ENCODE data around the gene PBX4. TPM values are rescaled to one million over a fixed set of nuclear protein-coding genes. Genes with fewer than 3 reads are reported as not detected.
"Not testable (repeated sequence)": the region's sequence is repeated elsewhere in the genome, so short reads cannot be mapped to it uniquely, and the experiment has no call there.

PBX4 gene
- total and polyA plus RNA-seq, 2 experiments from 2014 or later: 0.32 to 0.63 TPM

GRCh38 chr19:19602136-19602712, 16.3 kb downstream of the PBX4 start:
- in situ Hi-C loops (cut with MboI): no loop called here
- no peak overlapping the region for H3K4me3 ChIP-seq
- H3F3A ChIP-seq (ENCODE audit: insufficient read depth): no peaks in the 10 kb centered on the region
- H3K27me3 ChIP-seq (replicated peaks; ENCODE audit: insufficient read depth): no peaks in the 10 kb centered on the region
- WGBS, 2 experiments (ENCODE audit: low coverage in 1 of 2, low lambda C conversion rate in 2 of 2, missing lambda C conversion rate in 2 of 2): 88 to 89% methylated on average over 9 of the region's 9 CpGs
- H3K4me2 ChIP-seq (ENCODE audit: unreplicated experiment): no peak overlapping the region
- H3K9me3 ChIP-seq (ENCODE audit: low read depth): no peaks in the 10 kb centered on the region
- no peak overlapping the region for H2AFZ ChIP-seq
- no peak for DNase-seq
- no peak overlapping the region for H3K27ac ChIP-seq
- no peaks in the 10 kb centered on the region for H3K9me2 ChIP-seq (ENCODE audit: insufficient read depth)
- no peak for TF ChIP-seq EZH2 (IDR thresholded peaks at IDR 0.05; ENCODE audit: insufficient read depth, poor library complexity, severe bottlenecking)
- no peak for TF ChIP-seq EZH2phosphoT487 (IDR thresholded peaks at IDR 0.05; ENCODE audit: insufficient read depth, low read depth)
- no peaks in the 10 kb centered on the region for H3K4me1 ChIP-seq (ENCODE audit: insufficient read depth)
- H4K20me1 ChIP-seq (ENCODE audit: insufficient read depth): no peaks in the 10 kb centered on the region
- no peaks in the 10 kb centered on the region for H3K36me3 ChIP-seq (ENCODE audit: low read depth)
- no peak overlapping the region for H3K9ac ChIP-seq
- H3K79me2 ChIP-seq (ENCODE audit: insufficient read depth): no peaks in the 10 kb centered on the region

GRCh38 chr19:19600793-19601330, 17.6 kb downstream of the PBX4 start:
- TF ChIP-seq EZH2 (IDR thresholded peaks at IDR 0.05; ENCODE audit: insufficient read depth, poor library complexity, severe bottlenecking) (no peak), EZH2phosphoT487 (IDR thresholded peaks at IDR 0.05; ENCODE audit: insufficient read depth, low read depth) (no peak)
- in situ Hi-C loops (cut with MboI): no loop called here

GRCh38 chr19:19598728-19599451, 19.6 kb downstream of the PBX4 start:
- H3K36me3 ChIP-seq (ENCODE audit: low read depth); H3K9me3 ChIP-seq (ENCODE audit: low read depth); in situ Hi-C loops (cut with MboI); H3K4me3 ChIP-seq; H2AFZ ChIP-seq; H3K27ac ChIP-seq; H3K9ac ChIP-seq; H3K9me2 ChIP-seq (ENCODE audit: insufficient read depth); H3K27me3 ChIP-seq (replicated peaks; ENCODE audit: insufficient read depth); H3K79me2 ChIP-seq (ENCODE audit: insufficient read depth); H4K20me1 ChIP-seq (ENCODE audit: insufficient read depth); H3F3A ChIP-seq (ENCODE audit: insufficient read depth); H3K4me2 ChIP-seq (ENCODE audit: unreplicated experiment); DNase-seq: not testable (repeated sequence)
- WGBS, 2 experiments (ENCODE audit: low coverage in 1 of 2, low lambda C conversion rate in 2 of 2, missing lambda C conversion rate in 2 of 2): 95 to 98% methylated on average over 20 of the region's 20 CpGs
- H3K4me1 ChIP-seq (ENCODE audit: insufficient read depth): peaks cover 11% of the 10 kb centered on the region

More at GRCh38 chr19:19600793-19601330, 17.6 kb downstream of the PBX4 start:
- no peaks in the 10 kb centered on the region for H3K36me3 ChIP-seq (ENCODE audit: low read depth)
- no peak for DNase-seq
- no peaks in the 10 kb centered on the region for H3F3A ChIP-seq (ENCODE audit: insufficient read depth)
- no peaks in the 10 kb centered on the region for H3K27me3 ChIP-seq (replicated peaks; ENCODE audit: insufficient read depth)
- H3K9me2 ChIP-seq (ENCODE audit: insufficient read depth): no peaks in the 10 kb centered on the region
- H4K20me1 ChIP-seq (ENCODE audit: insufficient read depth): no peaks in the 10 kb centered on the region
- no peaks in the 10 kb centered on the region for H3K4me1 ChIP-seq (ENCODE audit: insufficient read depth)
- no peak overlapping the region for H3K4me3 ChIP-seq
- WGBS, 2 experiments (ENCODE audit: low coverage in 1 of 2, low lambda C conversion rate in 2 of 2, missing lambda C conversion rate in 2 of 2): 93 to 96% methylated on average over 1 of the region's 1 CpG
- H3K9me3 ChIP-seq (ENCODE audit: low read depth): no peaks in the 10 kb centered on the region
- H2AFZ ChIP-seq: no peak overlapping the region
- H3K9ac ChIP-seq: no peak overlapping the region
- H3K4me2 ChIP-seq (ENCODE audit: unreplicated experiment): no peak overlapping the region
- no peak overlapping the region for H3K27ac ChIP-seq
- H3K79me2 ChIP-seq (ENCODE audit: insufficient read depth): no peaks in the 10 kb centered on the region

- Histone ChIP-seq H3K4me2 (ENCODE audit: unreplicated experiment) (no peak overlapping the region), H3K9me3 (ENCODE audit: low read depth) (no peaks in the 10 kb centered on the region), H3K36me3 (ENCODE audit: low read depth) (no peaks in the 10 kb centered on the region), H3K27ac (no peak overlapping the region), H4K20me1 (ENCODE audit: insufficient read depth) (no peaks in the 10 kb centered on the region), H3K4me1 (ENCODE audit: insufficient read depth) (peaks cover 11% of the 10 kb centered on the region), H3K4me3 (no peak overlapping the region), H3K79me2 (ENCODE audit: insufficient read depth) (no peaks in the 10 kb centered on the region), H3K27me3 (replicated peaks; ENCODE audit: insufficient read depth) (no peaks in the 10 kb centered on the region), H3F3A (ENCODE audit: insufficient read depth) (no peaks in the 10 kb centered on the region), H3K9ac (no peak overlapping the region), H2AFZ (no peak overlapping the region), H3K9me2 (ENCODE audit: insufficient read depth) (no peaks in the 10 kb centered on the region)
- TF ChIP-seq EZH2 (IDR thresholded peaks at IDR 0.05; ENCODE audit: insufficient read depth, poor library complexity, severe bottlenecking): no peak
- no peak for TF ChIP-seq EZH2phosphoT487 (IDR thresholded peaks at IDR 0.05; ENCODE audit: insufficient read depth, low read depth)
- in situ Hi-C loops (cut with MboI): no loop called here
- 91 to 93% methylated on average over 8 of the region's 8 CpGs for WGBS, 2 experiments (ENCODE audit: low coverage in 1 of 2, low lambda C conversion rate in 2 of 2, missing lambda C conversion rate in 2 of 2)
- no peak for DNase-seq
Measured at GRCh38 chr19:19597809-19598306, 20.6 kb downstream of the PBX4 start.
